CD14-positive monocyte (primary cell): ENCODE results near the gene NFATC2. TPM values are rescaled to one million over a fixed set of nuclear protein-coding genes. Genes with fewer than 3 reads are reported as not detected.

Experiments used
- DNase-seq, 3 donors: peaks; one replicate each; pipeline ENCODE4 v3.0.0-alpha.2; 2011 to 2022
- H2AFZ ChIP-seq: 2 replicates; pipeline ENCODE4 v1.6.0; 2012; ENCODE audit warnings: mild to moderate bottlenecking, low read depth, low read length, inconsistent platforms; ENCODE audit not compliant: insufficient read depth, poor library complexity, severe bottlenecking
- H3K27ac ChIP-seq, 2 donors: 1 replicate in 1 of 2; 2 replicates in 1 of 2; pipeline ENCODE4 v1.5.1; 2012 to 2013; ENCODE audit warnings: low read length in 2 of 2, control low read depth in 1 of 2, inconsistent platforms in 1 of 2, low read depth in 1 of 2, mild to moderate bottlenecking in 1 of 2
- H3K27me3 ChIP-seq, 2 donors: one replicate each; pipeline versions ENCODE4 v1.6.0 to v1.6.1; 2011 to 2013; ENCODE audit warnings: low read length in 2 of 2; ENCODE audit not compliant: control insufficient read depth in 2 of 2, insufficient read depth in 2 of 2
- H3K36me3 ChIP-seq, 2 donors: replicated peaks in 1 of 2; 1 replicate in 1 of 2; 2 replicates in 1 of 2; pipeline versions ENCODE4 v1.5.1 to v1.6.1; 2012 to 2013; ENCODE audit warnings: low read length in 2 of 2, control low read depth in 1 of 2, inconsistent platforms in 1 of 2, mild to moderate bottlenecking in 1 of 2; ENCODE audit not compliant: insufficient read depth in 2 of 2, control insufficient read depth in 1 of 2
- H3K4me1 ChIP-seq, 2 donors: 1 replicate in 1 of 2; 2 replicates in 1 of 2; pipeline versions ENCODE4 v1.5.1 to v1.6.1; 2012 to 2013; ENCODE audit warnings: low read length in 2 of 2, control low read depth in 1 of 2, inconsistent platforms in 1 of 2, mild to moderate bottlenecking in 1 of 2, moderate library complexity in 1 of 2; ENCODE audit not compliant: insufficient read depth in 2 of 2, control insufficient read depth in 1 of 2
- H3K4me2 ChIP-seq: replicated peaks from 2 replicates; pipeline ENCODE3; 2012; ENCODE audit warnings: low read length, moderate library complexity, mild to moderate bottlenecking; ENCODE audit not compliant: poor library complexity, severe bottlenecking; ENCODE audit errors: extremely low read depth
- H3K4me3 ChIP-seq, 3 experiments: fragments of 200-600 bp in 1 of 3; sonication (generic) in 1 of 3; replicated peaks in 1 of 3; 1 replicate in 2 of 3; 2 replicates in 1 of 3; pipeline ENCODE4 v1.5.1; 2011 to 2013; ENCODE audit warnings: low read length in 3 of 3, mild to moderate bottlenecking in 3 of 3, control low read depth in 2 of 3, low read depth in 2 of 3, inconsistent platforms in 1 of 3, moderate library complexity in 1 of 3
- H3K79me2 ChIP-seq: 2 replicates; pipeline ENCODE4 v1.6.0; 2012; ENCODE audit warnings: mild to moderate bottlenecking, control low read depth, inconsistent platforms, low read length, moderate library complexity; ENCODE audit not compliant: insufficient read depth
- H3K9ac ChIP-seq: 2 replicates; pipeline ENCODE4 v1.6.0; 2017; ENCODE audit warnings: low read length, mild to moderate bottlenecking; ENCODE audit not compliant: insufficient read depth, poor library complexity, severe bottlenecking
- H3K9me3 ChIP-seq, 2 donors: replicated peaks in 1 of 2; 1 replicate in 1 of 2; 2 replicates in 1 of 2; pipeline versions ENCODE4 v1.5.1 to v1.6.1; 2012 to 2013; ENCODE audit warnings: low read length in 2 of 2, control low read depth in 1 of 2; ENCODE audit not compliant: control insufficient read depth in 1 of 2, insufficient read depth in 1 of 2
- H4K20me1 ChIP-seq: 2 replicates; pipeline ENCODE4 v1.6.0; 2012; ENCODE audit warnings: mild to moderate bottlenecking, low read length, control low read depth, moderate library complexity; ENCODE audit not compliant: insufficient read depth
- H3K27ac Mint-ChIP-seq, 7 donors: one replicate each; pipeline ENCODE4 v1.8.0; 2020; ENCODE audit warnings: mild to moderate bottlenecking in 7 of 7, mixed read lengths in 7 of 7, moderate library complexity in 6 of 7, inconsistent platforms in 2 of 7
- H3K27me3 Mint-ChIP-seq, 3 donors: one replicate each; pipeline ENCODE4 v1.8.0; 2021 to 2022; ENCODE audit warnings: low read depth in 3 of 3, mild to moderate bottlenecking in 3 of 3, mixed read lengths in 3 of 3, moderate library complexity in 3 of 3, inconsistent platforms in 1 of 3
- H3K36me3 Mint-ChIP-seq, 2 donors: one replicate each; pipeline ENCODE4 v1.8.0; 2020; ENCODE audit warnings: mixed read lengths in 2 of 2, inconsistent platforms in 1 of 2, mild to moderate bottlenecking in 1 of 2
- H3K4me1 Mint-ChIP-seq: one replicate; pipeline ENCODE4 v1.8.0; 2020; ENCODE audit warnings: mild to moderate bottlenecking, mixed read lengths
- H3K4me3 Mint-ChIP-seq, 2 donors: one replicate each; pipeline ENCODE4 v1.8.0; 2020; ENCODE audit warnings: mild to moderate bottlenecking in 2 of 2, mixed read lengths in 2 of 2, moderate library complexity in 1 of 2
- H3K9me3 Mint-ChIP-seq, 7 donors: one replicate each; pipeline ENCODE4 v1.8.0; 2020 to 2022; ENCODE audit warnings: mixed read lengths in 7 of 7, mild to moderate bottlenecking in 6 of 7, moderate library complexity in 6 of 7, inconsistent platforms in 2 of 7
- CTCF ChIP-seq: fragments of 200-600 bp; IDR thresholded peaks from one replicate; pipeline ENCODE4 v1.8.0; 2022; ENCODE audit warnings: antibody characterized with exemption, mild to moderate bottlenecking
- WGBS: methylation state at CpG from one replicate; pipeline ENCODE4 v1.1.5; 2013; ENCODE audit warnings: missing lambda C conversion rate; ENCODE audit not compliant: insufficient coverage; 5-methylcytosine and 5-hydroxymethylcytosine counted together
- intact Hi-C, 2 donors: fragments of 100-400 bp; cut with micrococcal nuclease; formaldehyde crosslinking; loops; one replicate each; pipeline versions ENCODE4 v1.15.0 to v1.15.1; 2023
- polyA plus RNA-seq, 3 donors: library from polyadenylated mRNA; depleted of rRNA in 1 of 3; unstranded in 2 of 3; stranded (reverse) in 1 of 3; fragments of 300-500 nt in 2 of 3; fragments of >200 nt in 1 of 3; fragmentation: Illumina TruSeq in 2 of 3; gene quantifications; 1 replicate in 2 of 3; 2 replicates in 1 of 3; pipeline ENCODE4 v1.2.3, GENCODE V29; 2012 to 2021

The NFATC2 gene
- polyA plus RNA-seq, 3 donors: 0.03 to 0.18 (median 0.11) TPM

- Histone ChIP-seq H3K9ac (no peak overlapping the region), H3K27me3 (no peaks in the 10 kb centered on the region), H3K9me3 (no peaks in the 10 kb centered on the region), H3K4me3 (no peak overlapping the region), H3K36me3 (no peaks in the 10 kb centered on the region), H4K20me1 (no peaks in the 10 kb centered on the region), H3K4me1 (peaks cover 19 to 21% of the 10 kb centered on the region in 2 donors), H3K27ac (no peak overlapping the region), H3K4me2 (no peak overlapping the region), H2AFZ (no peak overlapping the region), H3K79me2 (no peaks in the 10 kb centered on the region)
- Mint-ChIP-seq H3K36me3 (no peaks in the 10 kb centered on the region), H3K4me1 (peaks cover 33% of the 10 kb centered on the region), H3K9me3 (no peaks in the 10 kb centered on the region), H3K4me3 (no peak overlapping the region), H3K27me3 (peaks cover 6 to 17% (median 9%) of the 10 kb centered on the region in 3 donors), H3K27ac (peak overlapping the region in 1 of 7 donors; percentile 70)
- TF ChIP-seq CTCF: no peak
- 92% methylated on average over 7 of the region's 11 CpGs for WGBS
- intact Hi-C loops: no loop called here
- DNase-seq: no peak
These were observed 11.3 kb downstream of the NFATC2 start for GRCh38 chr20:51531141-51531710.

- Mint-ChIP-seq H3K4me1 (peaks cover 35% of the 10 kb centered on the region), H3K27me3 (peaks cover 6 to 12% (median 8%) of the 10 kb centered on the region in 3 donors), H3K27ac (no peak overlapping the region), H3K9me3 (no peaks in the 10 kb centered on the region), H3K4me3 (no peak overlapping the region), H3K36me3 (no peaks in the 10 kb centered on the region)
- Histone ChIP-seq H3K4me2 (no peak overlapping the region), H3K9me3 (no peaks in the 10 kb centered on the region), H3K27me3 (no peaks in the 10 kb centered on the region), H3K79me2 (no peaks in the 10 kb centered on the region), H3K9ac (no peak overlapping the region), H2AFZ (no peak overlapping the region), H3K4me1 (peaks cover 26 to 27% of the 10 kb centered on the region in 2 donors), H3K36me3 (no peaks in the 10 kb centered on the region), H3K27ac (no peak overlapping the region), H4K20me1 (no peaks in the 10 kb centered on the region), H3K4me3 (no peak overlapping the region)
- no peak for DNase-seq
- WGBS: no CpG with 5 or more reads among the region's 5 CpGs
- intact Hi-C loops: no loop called here
- TF ChIP-seq CTCF: no peak
These were observed 12.8 kb downstream of the NFATC2 start for GRCh38 chr20:51529758-51530157.
